GM18951 (cell line): ENCODE measurements around the gene DGKI.
"Not testable (repeated sequence)": the region's sequence is repeated elsewhere in the genome, so short reads cannot be mapped to it uniquely, and the experiment has no call there.

Experiments used
- POLR2A ChIP-seq: IDR thresholded peaks from 4 replicates; pipeline ENCODE4 v1.6.1; 2011; ENCODE audit warnings: mild to moderate bottlenecking; ENCODE audit not compliant: insufficient read length, insufficient read depth; ENCODE audit errors: extremely low read depth
- in situ Hi-C: fragments of 300-500 bp; cut with MboI; formaldehyde crosslinking; loops from one replicate; pipeline ENCODE4 v1.12.0; 2022; ENCODE audit warnings: low sequenced_read_pairs, mixed read lengths, inconsistent platforms; ENCODE audit not compliant: unreplicated experiment

Gene DGKI

GRCh38 chr7:137480401-137480800, 366.4 kb downstream of the DGKI start:
- in situ Hi-C loops, result no loop called here
- no peak for TF ChIP-seq POLR2A

- in situ Hi-C loops, result no loop called here
- TF ChIP-seq POLR2A, result no peak
Measured at GRCh38 chr7:137476937-137477336, 369.8 kb downstream of the DGKI start.

GRCh38 chr7:137475966-137476365, 370.8 kb downstream of the DGKI start:
- no peak for TF ChIP-seq POLR2A
- in situ Hi-C loops, result no loop called here

GRCh38 chr7:137474540-137475026, 372.2 kb downstream of the DGKI start:
- in situ Hi-C loops, result no loop called here
- TF ChIP-seq POLR2A, result no peak

- in situ Hi-C loops, result no loop called here
Measured at GRCh38 chr7:137471128-137471527, 375.6 kb downstream of the DGKI start.

GRCh38 chr7:137469858-137470257, 376.9 kb downstream of the DGKI start:
- TF ChIP-seq POLR2A, result no peak
- in situ Hi-C loops, result no loop called here

More at GRCh38 chr7:137471128-137471527, 375.6 kb downstream of the DGKI start:
- no peak for TF ChIP-seq POLR2A

- in situ Hi-C loops, result no loop called here
Measured at GRCh38 chr7:137469191-137469811, 377.5 kb downstream of the DGKI start.

GRCh38 chr7:137462847-137463246, 383.9 kb downstream of the DGKI start:
- no peak for TF ChIP-seq POLR2A

More at GRCh38 chr7:137469191-137469811, 377.5 kb downstream of the DGKI start:
- no peak for TF ChIP-seq POLR2A

GRCh38 chr7:137462074-137462715, 384.6 kb downstream of the DGKI start:
- no peak for TF ChIP-seq POLR2A
- in situ Hi-C loops, result no loop called here

More at GRCh38 chr7:137462847-137463246, 383.9 kb downstream of the DGKI start:
- in situ Hi-C loops, result no loop called here

GRCh38 chr7:137458399-137458798, 388.4 kb downstream of the DGKI start:
- in situ Hi-C loops, result no loop called here
- TF ChIP-seq POLR2A, result no peak

- in situ Hi-C loops, result no loop called here
- no peak for TF ChIP-seq POLR2A
Measured at GRCh38 chr7:137454767-137455166, 392.0 kb downstream of the DGKI start.

GRCh38 chr7:137454246-137454724, 392.5 kb downstream of the DGKI start:
- in situ Hi-C loops, result no loop called here
- no peak for TF ChIP-seq POLR2A

- TF ChIP-seq POLR2A, result no peak
- in situ Hi-C loops, result no loop called here
Measured at GRCh38 chr7:137453356-137453755, 393.4 kb downstream of the DGKI start.

GRCh38 chr7:137449016-137449415, 397.8 kb downstream of the DGKI start:
- in situ Hi-C loops, result no loop called here
- TF ChIP-seq POLR2A, result no peak

- in situ Hi-C loops, result not testable (repeated sequence)
Measured at GRCh38 chr7:137448572-137448971, 398.2 kb downstream of the DGKI start.
